Liver (tissue), 9 donors: ENCODE measurements around the gene MIER3. TPM values are rescaled to one million over a fixed set of nuclear protein-coding genes. Genes with fewer than 3 reads are reported as not detected.

Experiments used
- DNase-seq: peaks from one replicate; pipeline ENCODE4 v3.0.0-alpha.2; 2017; ENCODE audit warnings: low spot score
- H3K27ac ChIP-seq, 2 donors: one replicate each; pipeline ENCODE4 v1.7.0; 2013; ENCODE audit warnings: inconsistent platforms in 2 of 2, low read length in 2 of 2, control low read depth in 1 of 2, low read depth in 1 of 2, mild to moderate bottlenecking in 1 of 2
- H3K27me3 ChIP-seq, 4 donors: one replicate each; pipeline versions ENCODE4 v1.6.1 to v1.7.0; 2013; ENCODE audit warnings: low read length in 3 of 4, inconsistent platforms in 1 of 4, mild to moderate bottlenecking in 1 of 4, moderate library complexity in 1 of 4; ENCODE audit not compliant: control insufficient read depth in 4 of 4, insufficient read depth in 4 of 4
- H3K36me3 ChIP-seq, 4 donors: one replicate each; pipeline versions ENCODE4 v1.6.1 to v1.7.0; 2013; ENCODE audit warnings: low read length in 3 of 4, mild to moderate bottlenecking in 3 of 4, low read depth in 1 of 4, moderate library complexity in 1 of 4; ENCODE audit not compliant: control insufficient read depth in 4 of 4, insufficient read depth in 3 of 4
- H3K4me1 ChIP-seq, 4 donors: one replicate each; pipeline versions ENCODE4 v1.6.1 to v1.7.0; 2013; ENCODE audit warnings: low read length in 3 of 4, mild to moderate bottlenecking in 3 of 4, moderate library complexity in 1 of 4; ENCODE audit not compliant: control insufficient read depth in 4 of 4, insufficient read depth in 4 of 4
- H3K4me3 ChIP-seq, 3 donors: one replicate each; pipeline versions ENCODE4 v1.6.1 to v1.7.0; 2013; ENCODE audit warnings: low read length in 3 of 3, control low read depth in 1 of 3, low read depth in 1 of 3, mild to moderate bottlenecking in 1 of 3
- H3K9ac ChIP-seq, 2 donors: one replicate each; pipeline ENCODE4 v1.7.0; 2013; ENCODE audit warnings: low read length in 2 of 2, mild to moderate bottlenecking in 2 of 2, moderate library complexity in 2 of 2, control low read depth in 1 of 2, low read depth in 1 of 2
- H3K9me3 ChIP-seq, 4 donors: one replicate each; pipeline versions ENCODE4 v1.6.1 to v1.7.0; 2013; ENCODE audit warnings: low read length in 3 of 4; ENCODE audit not compliant: control insufficient read depth in 4 of 4
- EGR1 ChIP-seq, 2 donors: IDR thresholded peaks; 2 replicates each; pipeline ENCODE4 v1.6.1; 2016 to 2018; ENCODE audit warnings: antibody characterized with exemption in 2 of 2, low read depth in 2 of 2
- FOXA1 ChIP-seq: IDR thresholded peaks from 2 replicates; pipeline ENCODE4 v1.6.1; 2016; ENCODE audit warnings: antibody characterized with exemption
- JUND ChIP-seq, 2 donors: IDR thresholded peaks; 2 replicates each; pipeline ENCODE4 v1.6.1; 2016; ENCODE audit warnings: antibody characterized with exemption in 2 of 2
- RAD21 ChIP-seq, 2 donors: IDR thresholded peaks; 2 replicates each; pipeline ENCODE4 v1.6.1; 2016; ENCODE audit warnings: antibody characterized with exemption in 2 of 2, mild to moderate bottlenecking in 2 of 2
- RXRA ChIP-seq, 2 donors: IDR thresholded peaks; 2 replicates each; pipeline ENCODE4 v1.6.1; 2017 to 2018; ENCODE audit warnings: antibody characterized with exemption in 2 of 2, mild to moderate bottlenecking in 1 of 2
- TAF1 ChIP-seq: conservative IDR thresholded peaks from 2 replicates; pipeline ENCODE4 v1.6.1; 2016; ENCODE audit warnings: antibody characterized with exemption, mild to moderate bottlenecking
- YY1 ChIP-seq: IDR thresholded peaks from 2 replicates; pipeline ENCODE4 v1.6.1; 2016; ENCODE audit warnings: antibody characterized with exemption, mild to moderate bottlenecking
- WGBS: extraction: QIAGEN DNeasy Blood & Tissue Kit; methylation state at CpG from one replicate; pipeline ENCODE4 v1.1.7; 2013; 5-methylcytosine and 5-hydroxymethylcytosine counted together
- polyA plus RNA-seq, 2 donors: library from polyadenylated mRNA; stranded (reverse) in 1 of 2; unstranded in 1 of 2; fragments of 200-250 nt in 1 of 2; fragments of >200 nt in 1 of 2; fragmentation: Nextera tagmentation in 1 of 2; extraction: Ambion mirVana in 1 of 2; gene quantifications; one replicate each; pipeline versions ENCODE4 v1.2.1 to v1.2.3, GENCODE V29; 2013 to 2015
- total RNA-seq, 2 donors: library from RNA; depleted of rRNA; stranded (reverse); fragments of >200 nt; gene quantifications; one replicate each; pipeline ENCODE4 v1.2.3, GENCODE V29; 2014
- TF ChIP-seq, protein P1 (sequence below): IDR thresholded peaks from 2 replicates; pipeline ENCODE4 v1.6.1; 2016; ENCODE audit warnings: antibody characterized with exemption, mild to moderate bottlenecking
- TF ChIP-seq, protein P2 (sequence below): IDR thresholded peaks from 2 replicates; pipeline ENCODE4 v1.6.1; 2016; ENCODE audit warnings: antibody characterized with exemption
- donor health status: healthy.
- donor health status: healthy.
- donor health status: healthy.
- donor health status: healthy.
- donor health status: healthy.

MIER3 gene
- total and polyA plus RNA-seq, 4 donors: 4.1 to 15.5 (median 8.1) TPM

DNA sequence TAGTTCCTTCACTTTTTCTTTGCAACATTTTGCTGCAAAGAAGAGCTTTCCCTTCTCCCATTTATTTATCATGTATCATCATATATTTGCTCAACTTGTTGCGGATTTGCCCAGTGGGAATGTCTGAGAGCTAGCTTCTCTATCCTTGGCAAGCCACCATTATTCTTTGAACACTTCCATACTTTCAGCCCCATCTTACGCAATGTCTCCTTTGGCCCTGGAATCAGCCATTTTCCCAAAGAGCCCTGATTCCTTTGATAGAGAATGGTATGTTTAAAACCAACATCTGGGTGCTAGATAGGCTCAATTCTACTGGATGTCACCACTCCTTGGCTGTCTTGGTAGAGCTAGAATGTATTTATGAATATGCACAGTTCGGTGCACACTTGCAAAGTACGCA, 55.2 kb downstream of the MIER3 start:
- H3K27me3 ChIP-seq: no peaks in the 10 kb centered on the region
- peaks cover 0 to 3% (median 0%) of the 10 kb centered on the region in 4 donors for H3K4me1 ChIP-seq
- H3K36me3 ChIP-seq: peaks cover 2 to 11% (median 7%) of the 10 kb centered on the region in 4 donors
- no peak for DNase-seq
- no peak overlapping the region for H3K4me3 ChIP-seq
- 98% methylated on average over 4 of the region's 4 CpGs for WGBS
- TF ChIP-seq RXRA (IDR thresholded peaks at IDR 0.05) (no peak), RAD21 (IDR thresholded peaks at IDR 0.05) (no peak), YY1 (no peak), JUND (IDR thresholded peaks at IDR 0.05) (no peak), TAF1 (no peak), FOXA1 (no peak)
- TF ChIP-seq, protein P1, sequence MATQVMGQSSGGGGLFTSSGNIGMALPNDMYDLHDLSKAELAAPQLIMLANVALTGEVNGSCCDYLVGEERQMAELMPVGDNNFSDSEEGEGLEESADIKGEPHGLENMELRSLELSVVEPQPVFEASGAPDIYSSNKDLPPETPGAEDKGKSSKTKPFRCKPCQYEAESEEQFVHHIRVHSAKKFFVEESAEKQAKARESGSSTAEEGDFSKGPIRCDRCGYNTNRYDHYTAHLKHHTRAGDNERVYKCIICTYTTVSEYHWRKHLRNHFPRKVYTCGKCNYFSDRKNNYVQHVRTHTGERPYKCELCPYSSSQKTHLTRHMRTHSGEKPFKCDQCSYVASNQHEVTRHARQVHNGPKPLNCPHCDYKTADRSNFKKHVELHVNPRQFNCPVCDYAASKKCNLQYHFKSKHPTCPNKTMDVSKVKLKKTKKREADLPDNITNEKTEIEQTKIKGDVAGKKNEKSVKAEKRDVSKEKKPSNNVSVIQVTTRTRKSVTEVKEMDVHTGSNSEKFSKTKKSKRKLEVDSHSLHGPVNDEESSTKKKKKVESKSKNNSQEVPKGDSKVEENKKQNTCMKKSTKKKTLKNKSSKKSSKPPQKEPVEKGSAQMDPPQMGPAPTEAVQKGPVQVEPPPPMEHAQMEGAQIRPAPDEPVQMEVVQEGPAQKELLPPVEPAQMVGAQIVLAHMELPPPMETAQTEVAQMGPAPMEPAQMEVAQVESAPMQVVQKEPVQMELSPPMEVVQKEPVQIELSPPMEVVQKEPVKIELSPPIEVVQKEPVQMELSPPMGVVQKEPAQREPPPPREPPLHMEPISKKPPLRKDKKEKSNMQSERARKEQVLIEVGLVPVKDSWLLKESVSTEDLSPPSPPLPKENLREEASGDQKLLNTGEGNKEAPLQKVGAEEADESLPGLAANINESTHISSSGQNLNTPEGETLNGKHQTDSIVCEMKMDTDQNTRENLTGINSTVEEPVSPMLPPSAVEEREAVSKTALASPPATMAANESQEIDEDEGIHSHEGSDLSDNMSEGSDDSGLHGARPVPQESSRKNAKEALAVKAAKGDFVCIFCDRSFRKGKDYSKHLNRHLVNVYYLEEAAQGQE: no peak
- TF ChIP-seq, protein P2, sequence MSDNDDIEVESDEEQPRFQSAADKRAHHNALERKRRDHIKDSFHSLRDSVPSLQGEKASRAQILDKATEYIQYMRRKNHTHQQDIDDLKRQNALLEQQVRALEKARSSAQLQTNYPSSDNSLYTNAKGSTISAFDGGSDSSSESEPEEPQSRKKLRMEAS: no peak
- no peak overlapping the region for H3K27ac ChIP-seq
- H3K9ac ChIP-seq: no peak overlapping the region
- H3K9me3 ChIP-seq: no peaks in the 10 kb centered on the region

DNA sequence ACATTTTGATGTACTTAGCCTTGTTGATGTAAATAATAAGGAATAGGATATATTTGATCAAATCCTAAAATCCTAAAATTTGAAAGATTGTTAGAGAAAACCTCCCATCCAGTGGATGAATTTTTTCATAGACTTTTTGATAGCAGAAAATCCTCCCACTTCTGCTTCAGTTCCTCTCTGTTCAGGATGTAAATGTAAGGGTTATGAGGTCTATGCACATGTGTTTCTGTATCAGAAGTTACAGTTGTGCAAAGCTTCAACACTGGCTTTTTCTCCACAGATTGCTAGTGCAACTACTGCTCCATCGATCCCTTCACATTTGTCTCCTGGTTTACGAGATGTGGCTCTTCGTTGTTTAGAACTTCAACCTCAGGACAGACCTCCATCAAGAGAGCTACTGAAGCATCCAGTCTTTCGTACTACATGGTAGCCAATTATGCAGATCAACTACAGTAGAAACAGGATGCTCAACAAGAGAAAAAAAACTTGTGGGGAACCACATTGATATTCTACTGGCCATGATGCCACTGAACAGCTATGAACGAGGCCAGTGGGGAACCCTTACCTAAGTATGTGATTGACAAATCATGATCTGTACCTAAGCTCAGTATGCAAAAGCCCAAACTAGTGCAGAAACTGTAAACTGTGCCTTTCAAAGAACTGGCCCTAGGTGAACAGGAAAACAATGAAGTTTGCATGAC, 58.5 kb downstream of the MIER3 start:
- H3K4me3 ChIP-seq: no peak overlapping the region
- TF ChIP-seq EGR1 (IDR thresholded peaks at IDR 0.05; ENCODE audit: low read depth in 2 of 2) (no peak), JUND (IDR thresholded peaks at IDR 0.05) (no peak), TAF1 (no peak)
- TF ChIP-seq, protein P1: no peak
- TF ChIP-seq, protein P2: no peak
- no peaks in the 10 kb centered on the region for H3K9me3 ChIP-seq
- no peaks in the 10 kb centered on the region for H3K27me3 ChIP-seq
- no peak overlapping the region for H3K27ac ChIP-seq
- no peak for DNase-seq
- H3K4me1 ChIP-seq: no peaks in the 10 kb centered on the region
- 94% methylated on average over 5 of the region's 5 CpGs for WGBS
- H3K36me3 ChIP-seq: peaks cover 2 to 28% (median 19%) of the 10 kb centered on the region in 4 donors
- no peak overlapping the region for H3K9ac ChIP-seq
